ENCODE data around the gene HSPBAP1.

HSPBAP1 gene

GRCh38 chr3:122800706-122801237 is 7.1 kb upstream of the HSPBAP1 start:
- TF ChIP-seq TCF4 (CRISPR knock-in tag; IDR thresholded peaks at IDR 0.05; ENCODE audit: borderline replicate concordance) (no peak), ZFP30 (CRISPR knock-in tag; IDR thresholded peaks at IDR 0.05) (no peak), ZNF70 (CRISPR knock-in tag; IDR thresholded peaks at IDR 0.05) (no peak), CSDC2 (CRISPR knock-in tag; IDR thresholded peaks at IDR 0.05) (no peak), BACH2 (CRISPR knock-in tag; IDR thresholded peaks at IDR 0.05; ENCODE audit: borderline replicate concordance) (no peak), SNAI2 (CRISPR knock-in tag; IDR thresholded peaks at IDR 0.05) (no peak), ZNF565 (CRISPR knock-in tag; conservative IDR thresholded peaks at IDR 0.05; ENCODE audit: low read depth) (no peak), PATZ1 (CRISPR knock-in tag; IDR thresholded peaks at IDR 0.05; ENCODE audit: borderline replicate concordance) (no peak), TSHZ2 (CRISPR knock-in tag; IDR thresholded peaks at IDR 0.05) (no peak), RARB (CRISPR knock-in tag; IDR thresholded peaks at IDR 0.05) (no peak), ESRRG (CRISPR knock-in tag; IDR thresholded peaks at IDR 0.05) (no peak), CSRNP3 (CRISPR knock-in tag; IDR thresholded peaks at IDR 0.05) (no peak), ARNTL (CRISPR knock-in tag; IDR thresholded peaks at IDR 0.05; ENCODE audit: borderline replicate concordance, low read depth) (no peak), POU6F1 (CRISPR knock-in tag; IDR thresholded peaks at IDR 0.05; ENCODE audit: borderline replicate concordance, low read depth) (no peak), CREB5 (CRISPR knock-in tag; IDR thresholded peaks at IDR 0.05; ENCODE audit: low read depth) (no peak), ZC3H10 (CRISPR knock-in tag; IDR thresholded peaks at IDR 0.05) (no peak), ISL1 (CRISPR knock-in tag; IDR thresholded peaks at IDR 0.05) (no peak), ZNF8 (CRISPR knock-in tag; IDR thresholded peaks at IDR 0.05) (no peak)
- no peak for ATAC-seq

- ATAC-seq: no peak
- TF ChIP-seq OSR1 (CRISPR knock-in tag; IDR thresholded peaks at IDR 0.05) (no peak), BACH2 (CRISPR knock-in tag; IDR thresholded peaks at IDR 0.05; ENCODE audit: borderline replicate concordance) (no peak), CSRNP3 (CRISPR knock-in tag; IDR thresholded peaks at IDR 0.05) (no peak), ZFP3 (CRISPR knock-in tag; IDR thresholded peaks at IDR 0.05) (no peak), TOX (CRISPR knock-in tag; IDR thresholded peaks at IDR 0.05; ENCODE audit: borderline replicate concordance) (no peak), TSHZ2 (CRISPR knock-in tag; IDR thresholded peaks at IDR 0.05) (no peak), ZNF8 (CRISPR knock-in tag; IDR thresholded peaks at IDR 0.05) (no peak), POU6F1 (CRISPR knock-in tag; IDR thresholded peaks at IDR 0.05; ENCODE audit: borderline replicate concordance, low read depth) (no peak), CSDC2 (CRISPR knock-in tag; IDR thresholded peaks at IDR 0.05) (no peak), ARNTL (CRISPR knock-in tag; IDR thresholded peaks at IDR 0.05; ENCODE audit: borderline replicate concordance, low read depth) (no peak)
Observed at GRCh38 chr3:122800031-122800430, 6.4 kb upstream of the HSPBAP1 start.

All from SK-N-SH treated with all-trans-retinoic acid at 6 μM for 48 hours (cell line).